Measurements from ENCODE around the gene GNPTAB.

DNA sequence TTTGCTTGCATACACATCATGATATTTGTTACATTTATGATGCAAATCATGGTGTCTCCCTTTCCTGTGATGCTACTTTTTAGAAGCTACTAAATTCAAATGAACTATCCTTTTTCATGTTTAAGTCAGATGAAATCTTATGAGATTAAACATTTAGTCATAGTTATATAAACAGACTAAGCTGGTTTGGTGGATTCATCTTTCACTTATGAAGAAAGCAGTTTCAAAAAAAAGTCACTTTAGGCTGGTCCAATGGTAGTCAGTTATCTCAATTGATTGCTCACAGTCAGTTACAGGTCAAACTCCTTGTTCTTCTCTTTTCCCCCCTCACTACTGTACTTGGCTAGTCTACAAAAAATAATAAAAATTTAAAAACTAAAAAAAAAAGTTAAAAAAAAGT lies 111.2 kb downstream of the GNPTAB start:
- TF ChIP-seq CTCF (IDR thresholded peaks at IDR 0.05): no peak
- no peak for TF ChIP-seq POLR2A (IDR thresholded peaks at IDR 0.05)
